ENCODE measurements around the gene AADAT. TPM values are rescaled to one million over a fixed set of nuclear protein-coding genes. Genes with fewer than 3 reads are reported as not detected.

Gene AADAT
- total and polyA plus RNA-seq, 2 donors from 2014 or later, result 2.6 to 4.6 TPM

DNA sequence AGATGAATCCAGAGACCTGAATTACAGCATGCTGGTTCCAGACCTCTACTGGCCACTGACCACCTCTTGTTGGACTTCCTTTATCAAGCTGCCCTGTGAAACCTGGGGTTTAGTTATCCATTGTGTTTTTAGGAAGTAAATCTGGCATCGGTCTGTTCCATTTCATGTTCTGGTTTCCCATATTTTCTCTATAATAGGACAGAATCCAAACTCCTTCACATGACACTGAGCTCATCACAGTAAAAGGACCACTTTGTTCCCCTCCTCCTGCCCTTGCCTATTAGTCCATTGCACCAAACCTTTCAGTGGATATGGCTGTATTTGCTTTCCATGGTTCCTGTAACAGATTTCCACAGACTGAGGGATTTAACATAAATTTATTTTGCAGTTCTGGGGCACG is 67.5 kb downstream of the AADAT start:
- TF ChIP-seq, protein P1, sequence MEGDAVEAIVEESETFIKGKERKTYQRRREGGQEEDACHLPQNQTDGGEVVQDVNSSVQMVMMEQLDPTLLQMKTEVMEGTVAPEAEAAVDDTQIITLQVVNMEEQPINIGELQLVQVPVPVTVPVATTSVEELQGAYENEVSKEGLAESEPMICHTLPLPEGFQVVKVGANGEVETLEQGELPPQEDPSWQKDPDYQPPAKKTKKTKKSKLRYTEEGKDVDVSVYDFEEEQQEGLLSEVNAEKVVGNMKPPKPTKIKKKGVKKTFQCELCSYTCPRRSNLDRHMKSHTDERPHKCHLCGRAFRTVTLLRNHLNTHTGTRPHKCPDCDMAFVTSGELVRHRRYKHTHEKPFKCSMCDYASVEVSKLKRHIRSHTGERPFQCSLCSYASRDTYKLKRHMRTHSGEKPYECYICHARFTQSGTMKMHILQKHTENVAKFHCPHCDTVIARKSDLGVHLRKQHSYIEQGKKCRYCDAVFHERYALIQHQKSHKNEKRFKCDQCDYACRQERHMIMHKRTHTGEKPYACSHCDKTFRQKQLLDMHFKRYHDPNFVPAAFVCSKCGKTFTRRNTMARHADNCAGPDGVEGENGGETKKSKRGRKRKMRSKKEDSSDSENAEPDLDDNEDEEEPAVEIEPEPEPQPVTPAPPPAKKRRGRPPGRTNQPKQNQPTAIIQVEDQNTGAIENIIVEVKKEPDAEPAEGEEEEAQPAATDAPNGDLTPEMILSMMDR (IDR thresholded peaks at IDR 0.05; ENCODE audit: borderline replicate concordance, extremely low read depth, insufficient read depth), result no peak
- intact Hi-C loops (cut with DNase I), result no loop called here
- no peak for DNase-seq
- H3K4me3 ChIP-seq (ENCODE audit: low read length in 3 of 3), result no peak overlapping the region
- no peaks in the 10 kb centered on the region for H3K9me3 ChIP-seq (ENCODE audit: control insufficient read depth in 2 of 3, insufficient read depth in 1 of 3, low read length in 3 of 3)
- H3K27ac ChIP-seq (ENCODE audit: low read depth in 2 of 2, low read length in 2 of 2), result no peak overlapping the region
- H3K9ac ChIP-seq (ENCODE audit: low read length in 3 of 3), result no peak overlapping the region
- no peaks in the 10 kb centered on the region for H3K27me3 ChIP-seq (ENCODE audit: control insufficient read depth, insufficient read depth, low read length)
- H3K36me3 ChIP-seq (ENCODE audit: control insufficient read depth in 2 of 3, insufficient read depth in 3 of 3, low read length in 3 of 3), result no peaks in the 10 kb centered on the region
- H3K4me1 ChIP-seq (ENCODE audit: control insufficient read depth in 2 of 3, insufficient read depth in 2 of 3, low read depth in 1 of 3, low read length in 3 of 3), result peaks cover 0 to 12% (median 6%) of the 10 kb centered on the region in 3 donors
- FAIRE-seq, result no peak

DNA sequence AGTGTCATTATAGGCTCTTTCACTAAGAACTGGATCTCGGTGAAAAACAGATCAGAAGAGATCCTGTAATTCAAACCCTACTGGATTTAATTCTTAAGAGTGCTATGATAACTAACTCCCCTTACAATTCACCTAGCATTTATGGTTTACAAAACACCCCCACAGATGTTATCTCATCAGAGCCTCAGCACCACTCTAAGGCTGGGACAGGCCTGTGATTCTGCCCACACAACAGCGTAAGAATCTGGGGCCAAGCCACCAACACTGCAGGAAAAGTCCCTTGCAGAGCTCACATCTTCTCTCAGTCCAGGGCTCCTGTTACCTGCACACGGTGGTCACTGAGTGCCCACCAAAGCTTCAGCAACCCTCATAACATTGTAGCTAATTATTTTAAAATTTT is 72.5 kb downstream of the AADAT start:
- H3K4me3 ChIP-seq (ENCODE audit: low read length in 3 of 3), result no peak overlapping the region

DNA sequence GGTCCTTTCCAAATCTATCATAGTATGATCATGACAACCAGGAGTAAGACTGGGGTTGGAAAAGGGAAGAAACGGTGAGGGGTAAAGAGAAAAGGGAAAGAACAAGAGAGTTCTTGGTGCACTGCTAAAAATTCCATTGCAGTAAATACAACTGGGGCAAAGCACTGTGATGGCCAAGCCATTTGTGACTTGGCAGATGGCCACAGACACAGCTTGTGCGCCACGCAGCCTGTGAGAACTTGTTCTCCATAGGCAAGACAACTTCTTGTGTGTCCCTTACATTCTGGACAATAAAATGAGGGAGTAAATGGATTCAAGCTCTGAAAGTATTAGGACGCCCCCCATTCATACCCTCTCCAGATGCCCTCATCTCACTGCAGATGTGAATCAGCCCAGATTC is 74.5 kb downstream of the AADAT start:
- FAIRE-seq (no peak), DNase-seq (no peak)
- intact Hi-C loops (cut with DNase I), result no loop called here
- H3K36me3 ChIP-seq (ENCODE audit: control insufficient read depth in 2 of 3, insufficient read depth in 3 of 3, low read length in 3 of 3), result no peaks in the 10 kb centered on the region
- no peak overlapping the region for H3K9ac ChIP-seq (ENCODE audit: low read length in 3 of 3)
- H3K4me3 ChIP-seq (ENCODE audit: low read length in 3 of 3), result no peak overlapping the region
- H3K27ac ChIP-seq (ENCODE audit: low read depth in 2 of 2, low read length in 2 of 2), result no peak overlapping the region
- no peaks in the 10 kb centered on the region for H3K27me3 ChIP-seq (ENCODE audit: control insufficient read depth, insufficient read depth, low read length)
- peaks cover 0 to 11% (median 8%) of the 10 kb centered on the region in 3 donors for H3K4me1 ChIP-seq (ENCODE audit: control insufficient read depth in 2 of 3, insufficient read depth in 2 of 3, low read depth in 1 of 3, low read length in 3 of 3)
- no peaks in the 10 kb centered on the region for H3K9me3 ChIP-seq (ENCODE audit: control insufficient read depth in 2 of 3, insufficient read depth in 1 of 3, low read length in 3 of 3)
- TF ChIP-seq, protein P1 (IDR thresholded peaks at IDR 0.05; ENCODE audit: borderline replicate concordance, extremely low read depth, insufficient read depth), result no peak

More for the DNA sequence above, 72.5 kb downstream of the AADAT start:
- FAIRE-seq (no peak), DNase-seq (no peak)
- no peaks in the 10 kb centered on the region for H3K27me3 ChIP-seq (ENCODE audit: control insufficient read depth, insufficient read depth, low read length)
- H3K9ac ChIP-seq (ENCODE audit: low read length in 3 of 3), result no peak overlapping the region
- no peaks in the 10 kb centered on the region for H3K36me3 ChIP-seq (ENCODE audit: control insufficient read depth in 2 of 3, insufficient read depth in 3 of 3, low read length in 3 of 3)
- TF ChIP-seq, protein P1 (IDR thresholded peaks at IDR 0.05; ENCODE audit: borderline replicate concordance, extremely low read depth, insufficient read depth), result no peak
- H3K27ac ChIP-seq (ENCODE audit: low read depth in 2 of 2, low read length in 2 of 2), result no peak overlapping the region
- no peaks in the 10 kb centered on the region for H3K9me3 ChIP-seq (ENCODE audit: control insufficient read depth in 2 of 3, insufficient read depth in 1 of 3, low read length in 3 of 3)
- intact Hi-C loops (cut with DNase I), result no loop called here
- peaks cover 0 to 13% (median 13%) of the 10 kb centered on the region in 3 donors for H3K4me1 ChIP-seq (ENCODE audit: control insufficient read depth in 2 of 3, insufficient read depth in 2 of 3, low read depth in 1 of 3, low read length in 3 of 3)
